Mucosa of rectum (tissue), 2 donors: ENCODE data around the gene MAGI2.

Experiments used
- H3K27ac ChIP-seq, 2 donors: one replicate each; pipeline ENCODE4 v1.7.0; 2013; ENCODE audit warnings: inconsistent platforms in 2 of 2, low read depth in 2 of 2, low read length in 2 of 2
- H3K27me3 ChIP-seq, 2 donors: one replicate each; pipeline ENCODE4 v1.7.0; 2013; ENCODE audit warnings: low read length in 2 of 2; ENCODE audit not compliant: control insufficient read depth in 2 of 2, insufficient read depth in 2 of 2
- H3K36me3 ChIP-seq, 2 donors: one replicate each; pipeline ENCODE4 v1.7.0; 2013; ENCODE audit warnings: low read length in 2 of 2; ENCODE audit not compliant: control insufficient read depth in 2 of 2, insufficient read depth in 2 of 2
- H3K4me1 ChIP-seq, 2 donors: one replicate each; pipeline ENCODE4 v1.7.0; 2013; ENCODE audit warnings: low read length in 2 of 2, mild to moderate bottlenecking in 1 of 2; ENCODE audit not compliant: control insufficient read depth in 2 of 2, insufficient read depth in 2 of 2
- H3K4me3 ChIP-seq, 2 donors: one replicate each; pipeline ENCODE4 v1.7.0; 2013; ENCODE audit warnings: low read length in 2 of 2
- H3K9ac ChIP-seq, 2 donors: one replicate each; pipeline ENCODE4 v1.7.0; 2013; ENCODE audit warnings: low read length in 2 of 2, low read depth in 1 of 2, mild to moderate bottlenecking in 1 of 2
- H3K9me3 ChIP-seq, 2 donors: one replicate each; pipeline ENCODE4 v1.7.0; 2013; ENCODE audit warnings: low read length in 2 of 2; ENCODE audit not compliant: control insufficient read depth in 2 of 2
- donor health status: healthy.
- donor health status: Normal muscosa, but diverticular disease.

Gene MAGI2

GRCh38 chr7:78690174-78690573 is 763.3 kb downstream of the MAGI2 start:
- H3K27ac ChIP-seq: no peak overlapping the region
- H3K36me3 ChIP-seq: no peaks in the 10 kb centered on the region
- H3K9me3 ChIP-seq: no peaks in the 10 kb centered on the region
- no peaks in the 10 kb centered on the region for H3K27me3 ChIP-seq
- H3K4me3 ChIP-seq: no peak overlapping the region
- no peaks in the 10 kb centered on the region for H3K4me1 ChIP-seq
- H3K9ac ChIP-seq: no peak overlapping the region

- Histone ChIP-seq H3K36me3 (no peaks in the 10 kb centered on the region), H3K9ac (no peak overlapping the region), H3K4me3 (no peak overlapping the region), H3K27ac (no peak overlapping the region), H3K9me3 (no peaks in the 10 kb centered on the region), H3K4me1 (no peaks in the 10 kb centered on the region), H3K27me3 (no peaks in the 10 kb centered on the region)
Measured at GRCh38 chr7:78688376-78688775, 765.1 kb downstream of the MAGI2 start.

- Histone ChIP-seq H3K4me1 (no peaks in the 10 kb centered on the region), H3K27ac (no peak overlapping the region), H3K4me3 (no peak overlapping the region), H3K9me3 (no peaks in the 10 kb centered on the region), H3K9ac (no peak overlapping the region), H3K27me3 (no peaks in the 10 kb centered on the region), H3K36me3 (no peaks in the 10 kb centered on the region)
Measured at GRCh38 chr7:78686189-78686588, 767.3 kb downstream of the MAGI2 start.

GRCh38 chr7:78684201-78684600 is 769.3 kb downstream of the MAGI2 start:
- Histone ChIP-seq H3K9me3 (no peaks in the 10 kb centered on the region), H3K4me1 (no peaks in the 10 kb centered on the region), H3K36me3 (no peaks in the 10 kb centered on the region), H3K27ac (no peak overlapping the region), H3K27me3 (no peaks in the 10 kb centered on the region), H3K9ac (no peak overlapping the region), H3K4me3 (no peak overlapping the region)

- H3K4me1 ChIP-seq: no peaks in the 10 kb centered on the region
- H3K9me3 ChIP-seq: no peaks in the 10 kb centered on the region
- H3K4me3 ChIP-seq: no peak overlapping the region
- no peaks in the 10 kb centered on the region for H3K36me3 ChIP-seq
- no peak overlapping the region for H3K9ac ChIP-seq
- H3K27me3 ChIP-seq: no peaks in the 10 kb centered on the region
- H3K27ac ChIP-seq: no peak overlapping the region
Measured at GRCh38 chr7:78683566-78683965, 769.9 kb downstream of the MAGI2 start.

- no peaks in the 10 kb centered on the region for H3K9me3 ChIP-seq
- H3K9ac ChIP-seq: no peak overlapping the region
- H3K4me1 ChIP-seq: no peaks in the 10 kb centered on the region
- no peaks in the 10 kb centered on the region for H3K27me3 ChIP-seq
- H3K4me3 ChIP-seq: no peak overlapping the region
- H3K27ac ChIP-seq: no peak overlapping the region
- H3K36me3 ChIP-seq: no peaks in the 10 kb centered on the region
Measured at GRCh38 chr7:78679112-78679876, 774.2 kb downstream of the MAGI2 start.

- Histone ChIP-seq H3K9ac (no peak overlapping the region), H3K27me3 (no peaks in the 10 kb centered on the region), H3K27ac (no peak overlapping the region), H3K9me3 (no peaks in the 10 kb centered on the region), H3K4me1 (no peaks in the 10 kb centered on the region), H3K36me3 (no peaks in the 10 kb centered on the region), H3K4me3 (no peak overlapping the region)
Measured at GRCh38 chr7:78677391-78677790, 776.1 kb downstream of the MAGI2 start.

GRCh38 chr7:78675511-78675910 is 778.0 kb downstream of the MAGI2 start:
- no peak overlapping the region for H3K27ac ChIP-seq
- H3K9me3 ChIP-seq: no peaks in the 10 kb centered on the region
- H3K4me1 ChIP-seq: no peaks in the 10 kb centered on the region
- no peaks in the 10 kb centered on the region for H3K27me3 ChIP-seq
- no peaks in the 10 kb centered on the region for H3K36me3 ChIP-seq
- no peak overlapping the region for H3K9ac ChIP-seq
- no peak overlapping the region for H3K4me3 ChIP-seq

GRCh38 chr7:78673272-78673671 is 780.2 kb downstream of the MAGI2 start:
- Histone ChIP-seq H3K36me3 (no peaks in the 10 kb centered on the region), H3K27ac (no peak overlapping the region), H3K9ac (no peak overlapping the region), H3K4me1 (no peaks in the 10 kb centered on the region), H3K4me3 (no peak overlapping the region), H3K27me3 (no peaks in the 10 kb centered on the region), H3K9me3 (no peaks in the 10 kb centered on the region)

- Histone ChIP-seq H3K36me3 (no peaks in the 10 kb centered on the region), H3K27ac (no peak overlapping the region), H3K4me1 (no peaks in the 10 kb centered on the region), H3K9ac (no peak overlapping the region), H3K27me3 (no peaks in the 10 kb centered on the region), H3K9me3 (no peaks in the 10 kb centered on the region), H3K4me3 (no peak overlapping the region)
Measured at GRCh38 chr7:78662939-78663338, 790.5 kb downstream of the MAGI2 start.
